Activated T-helper 2 cell treated with anti-CD3 and anti-CD28 coated beads, Interferon-gamma antibody, Interleukin-2, Interleukin-4, amounts not matched to agents 10 μg/mL and 5 μg/mL and 100 μg/mL, durations not matched to agents 14 hours and 24 hours and 36 hours (primary cell): ENCODE data around the gene GORASP1. TPM values are rescaled to one million over a fixed set of nuclear protein-coding genes. Genes with fewer than 3 reads are reported as not detected.

Experiments used
- DNase-seq: peaks from one replicate; pipeline ENCODE4 v3.0.0; 2021; ENCODE audit warnings: low spot score
- H3K27ac Mint-ChIP-seq: one replicate; pipeline ENCODE4 v1.8.0; 2021; ENCODE audit warnings: mixed read lengths
- H3K27me3 Mint-ChIP-seq: one replicate; pipeline ENCODE4 v1.8.0; 2021; ENCODE audit warnings: low read depth, mixed read lengths
- H3K36me3 Mint-ChIP-seq: one replicate; pipeline ENCODE4 v1.8.0; 2021; ENCODE audit warnings: low read depth, mixed read lengths
- H3K4me1 Mint-ChIP-seq: one replicate; pipeline ENCODE4 v1.8.0; 2021; ENCODE audit warnings: low read depth, mixed read lengths
- H3K4me3 Mint-ChIP-seq: one replicate; pipeline ENCODE4 v1.8.0; 2021; ENCODE audit warnings: low read depth, mild to moderate bottlenecking, moderate library complexity, mixed read lengths
- H3K9me3 Mint-ChIP-seq: one replicate; pipeline ENCODE4 v1.8.0; 2021; ENCODE audit warnings: mixed read lengths
- intact Hi-C: fragments of 100-400 bp; cut with micrococcal nuclease; formaldehyde crosslinking; loops from one replicate; pipeline ENCODE4 v1.15.1; 2023
- total RNA-seq: library from RNA; stranded (reverse); gene quantifications from 2 replicates; pipeline ENCODE4 v1.2.3, GENCODE V29; 2022

GORASP1 gene
- total RNA-seq, 1 donor from 2014 or later: 31.8 TPM

GRCh38 chr3:39112535-39112934 lies 5.1 kb upstream of the GORASP1 start:
- peaks cover 12% of the 10 kb centered on the region for H3K4me1 Mint-ChIP-seq
- intact Hi-C loops: no loop called here
- H3K9me3 Mint-ChIP-seq: no peaks in the 10 kb centered on the region
- no peak for DNase-seq
- H3K27ac Mint-ChIP-seq: no peak overlapping the region
- H3K27me3 Mint-ChIP-seq: no peaks in the 10 kb centered on the region
- no peak overlapping the region for H3K4me3 Mint-ChIP-seq
- H3K36me3 Mint-ChIP-seq: no peaks in the 10 kb centered on the region

- no peak overlapping the region for H3K27ac Mint-ChIP-seq
Measured at GRCh38 chr3:39112113-39112512, 4.7 kb upstream of the GORASP1 start.

GRCh38 chr3:39110041-39110639 lies 2.7 kb upstream of the GORASP1 start:
- Mint-ChIP-seq H3K27me3 (peaks cover 3% of the 10 kb centered on the region), H3K36me3 (peaks cover 7% of the 10 kb centered on the region), H3K27ac (no peak overlapping the region), H3K4me1 (peaks cover 28% of the 10 kb centered on the region), H3K4me3 (no peak overlapping the region), H3K9me3 (no peaks in the 10 kb centered on the region)
- intact Hi-C loops: no loop called here
- DNase-seq: no peak

More at GRCh38 chr3:39112113-39112512, 4.7 kb upstream of the GORASP1 start:
- Mint-ChIP-seq H3K4me1 (peaks cover 12% of the 10 kb centered on the region), H3K27me3 (no peaks in the 10 kb centered on the region), H3K36me3 (no peaks in the 10 kb centered on the region), H3K4me3 (no peak overlapping the region), H3K9me3 (no peaks in the 10 kb centered on the region)
- intact Hi-C loops: no loop called here
- DNase-seq: no peak

- peaks cover 3% of the 10 kb centered on the region for H3K27me3 Mint-ChIP-seq
- intact Hi-C loops: loop anchor here (5.0 kb wide), 1 partner anchor 183 kb away; no protein-coding TSS in a partner anchor
- peak overlapping the region; percentile 93 for H3K4me3 Mint-ChIP-seq
- no peak for DNase-seq
- H3K36me3 Mint-ChIP-seq: peaks cover 7% of the 10 kb centered on the region
- no peaks in the 10 kb centered on the region for H3K9me3 Mint-ChIP-seq
- no peak overlapping the region for H3K27ac Mint-ChIP-seq
- peaks cover 29% of the 10 kb centered on the region for H3K4me1 Mint-ChIP-seq
Measured at GRCh38 chr3:39109086-39109485, 1.7 kb upstream of the GORASP1 start.

- Mint-ChIP-seq H3K27me3 (peaks cover 3% of the 10 kb centered on the region), H3K4me1 (peaks cover 29% of the 10 kb centered on the region), H3K36me3 (peaks cover 7% of the 10 kb centered on the region), H3K27ac (peak overlapping the region; percentile 54), H3K9me3 (no peaks in the 10 kb centered on the region), H3K4me3 (peak overlapping the region; percentile 93)
- intact Hi-C loops: loop anchor here (1.0 to 5.0 kb wide), 2 partner anchors 43 to 184 kb away; no protein-coding TSS in a partner anchor
- DNase-seq: no peak
Measured at GRCh38 chr3:39108200-39108710, 828 bp upstream of the GORASP1 start.

- peaks cover 3% of the 10 kb centered on the region for H3K27me3 Mint-ChIP-seq
- H3K4me1 Mint-ChIP-seq: peaks cover 29% of the 10 kb centered on the region
Measured at GRCh38 chr3:39106851-39107387, 508 bp downstream of the GORASP1 start.

GRCh38 chr3:39106281-39106811 lies 1.1 kb downstream of the GORASP1 start:
- no peak for DNase-seq
- Mint-ChIP-seq H3K9me3 (no peaks in the 10 kb centered on the region), H3K4me3 (peak overlapping the region; percentile 83), H3K27ac (peak overlapping the region; percentile 23), H3K36me3 (peaks cover 7% of the 10 kb centered on the region), H3K4me1 (peaks cover 32% of the 10 kb centered on the region), H3K27me3 (peaks cover 3% of the 10 kb centered on the region)
- intact Hi-C loops: loop anchor here (5.0 kb wide), 1 partner anchor 186 kb away; no protein-coding TSS in a partner anchor

More at GRCh38 chr3:39106851-39107387, 508 bp downstream of the GORASP1 start:
- intact Hi-C loops: loop anchor here (1.0 to 5.0 kb wide), 2 partner anchors 73 to 185 kb away; no protein-coding TSS in a partner anchor
- Mint-ChIP-seq H3K27ac (peak overlapping the region; percentile 23), H3K4me3 (peak overlapping the region; percentile 83), H3K36me3 (peaks cover 7% of the 10 kb centered on the region), H3K9me3 (no peaks in the 10 kb centered on the region)
- DNase-seq: no peak

- no peak for DNase-seq
- H3K27me3 Mint-ChIP-seq: peaks cover 3% of the 10 kb centered on the region
- no peak overlapping the region for H3K27ac Mint-ChIP-seq
- H3K36me3 Mint-ChIP-seq: peaks cover 7% of the 10 kb centered on the region
- no peaks in the 10 kb centered on the region for H3K9me3 Mint-ChIP-seq
- peaks cover 32% of the 10 kb centered on the region for H3K4me1 Mint-ChIP-seq
- H3K4me3 Mint-ChIP-seq: peak overlapping the region; percentile 83
- intact Hi-C loops: loop anchor here (5.0 kb wide), 1 partner anchor 187 kb away; no protein-coding TSS in a partner anchor
Measured at GRCh38 chr3:39105687-39106063, 1.8 kb downstream of the GORASP1 start.

- Mint-ChIP-seq H3K27me3 (peaks cover 3% of the 10 kb centered on the region), H3K4me1 (peaks cover 32% of the 10 kb centered on the region), H3K36me3 (peaks cover 7% of the 10 kb centered on the region), H3K4me3 (no peak overlapping the region), H3K27ac (no peak overlapping the region), H3K9me3 (no peaks in the 10 kb centered on the region)
- intact Hi-C loops: loop anchor here (5.0 kb wide), 1 partner anchor 187 kb away; no protein-coding TSS in a partner anchor
- DNase-seq: no peak
Measured at GRCh38 chr3:39104961-39105686, 2.3 kb downstream of the GORASP1 start.

- H3K36me3 Mint-ChIP-seq: peaks cover 7% of the 10 kb centered on the region
- intact Hi-C loops: no loop called here
- DNase-seq: no peak
- H3K27me3 Mint-ChIP-seq: peaks cover 3% of the 10 kb centered on the region
- H3K4me1 Mint-ChIP-seq: peaks cover 32% of the 10 kb centered on the region
- H3K27ac Mint-ChIP-seq: no peak overlapping the region
- no peaks in the 10 kb centered on the region for H3K9me3 Mint-ChIP-seq
- H3K4me3 Mint-ChIP-seq: no peak overlapping the region
Measured at GRCh38 chr3:39103791-39104552, 3.5 kb downstream of the GORASP1 start.

GRCh38 chr3:39103324-39103693 lies 4.1 kb downstream of the GORASP1 start:
- intact Hi-C loops: no loop called here
- Mint-ChIP-seq H3K36me3 (peaks cover 7% of the 10 kb centered on the region), H3K27me3 (peaks cover 3% of the 10 kb centered on the region), H3K4me3 (no peak overlapping the region), H3K27ac (no peak overlapping the region), H3K4me1 (peaks cover 26% of the 10 kb centered on the region), H3K9me3 (no peaks in the 10 kb centered on the region)
- no peak for DNase-seq
